GM19455 (cell line): ENCODE results near the gene EME2.
"Not testable (repeated sequence)": the region's sequence is repeated elsewhere in the genome, so short reads cannot be mapped to it uniquely, and the experiment has no call there.

ENCODE experiments used
- ATAC-seq: cut with Tn5 transposase; IDR thresholded peaks from one replicate; pipeline ENCODE4 v1.9.1; 2021; ENCODE audit not compliant: unreplicated experiment

EME2 gene

GRCh38 chr16:1772362-1772907 is at the start of gene EME2:
Gene EME2, plus strand, starts transcription at chr16:1772810. Its CDS starts 418 bp downstream, at chr16:1773228.
- ATAC-seq: no peak

GRCh38 chr16:1723450-1724147 is 49.0 kb upstream of the EME2 start:
- no peak for ATAC-seq

DNA sequence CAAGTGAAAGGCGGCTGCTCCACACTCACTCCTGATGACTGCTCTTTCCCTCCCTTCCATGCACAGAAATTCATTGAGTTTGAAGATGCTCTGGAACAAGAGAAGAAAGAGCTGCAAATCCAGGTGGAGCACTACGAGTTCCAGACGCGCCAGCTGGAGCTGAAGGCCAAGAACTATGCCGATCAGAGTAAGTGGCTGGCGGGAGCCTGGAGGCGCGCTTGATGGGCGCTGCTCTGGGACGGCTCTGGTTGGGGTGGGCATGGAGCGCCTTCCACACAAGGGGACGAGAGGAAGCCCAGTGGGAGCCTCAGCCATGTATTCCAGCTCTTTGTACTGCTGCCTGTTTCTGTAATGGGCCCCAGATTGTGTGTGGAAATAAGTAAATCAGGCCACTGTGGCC is 48.1 kb upstream of the EME2 start:
- ATAC-seq: no peak

DNA sequence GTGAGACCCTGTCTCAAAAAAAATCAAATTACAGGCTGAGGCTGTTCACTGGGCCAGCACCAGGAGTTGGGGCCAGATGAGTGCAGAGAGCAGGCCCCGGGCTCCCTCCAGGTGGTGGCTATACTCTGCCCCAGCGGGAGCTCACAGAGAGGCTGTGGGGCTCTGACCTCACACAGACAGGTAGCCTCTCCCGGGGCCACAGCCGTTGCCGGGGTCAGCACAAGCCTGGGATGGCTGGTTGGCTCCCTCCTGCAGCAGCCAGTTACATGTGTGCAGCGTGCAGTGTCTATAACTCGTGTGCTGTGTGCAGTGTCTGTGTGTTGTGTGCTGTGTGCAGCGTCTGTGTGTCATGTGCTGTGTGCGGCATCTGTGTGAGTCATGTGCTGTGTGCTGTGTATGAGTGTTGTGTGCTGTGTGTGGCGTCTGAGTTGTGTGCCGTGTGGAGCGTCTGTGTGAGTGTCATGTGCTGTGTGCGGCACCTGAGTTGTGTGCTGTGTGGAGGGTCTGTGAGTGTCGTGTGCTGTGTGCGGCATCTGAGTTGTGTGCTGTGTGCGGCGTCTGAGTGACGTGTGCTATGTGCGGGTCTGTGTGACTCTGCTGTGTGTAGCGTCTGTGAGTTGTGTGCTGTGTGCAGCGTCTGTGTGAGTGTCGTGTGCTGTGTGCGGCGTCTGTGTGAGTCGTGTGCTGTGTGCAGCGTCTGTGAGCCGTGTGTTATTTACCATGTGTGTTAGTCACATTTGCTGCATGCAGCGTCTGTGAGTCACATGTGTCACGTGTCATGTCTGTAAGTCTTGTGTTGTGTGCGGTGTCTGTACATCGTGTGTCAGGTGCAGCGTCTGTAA is 45.7 kb upstream of the EME2 start:
- ATAC-seq: no peak

DNA sequence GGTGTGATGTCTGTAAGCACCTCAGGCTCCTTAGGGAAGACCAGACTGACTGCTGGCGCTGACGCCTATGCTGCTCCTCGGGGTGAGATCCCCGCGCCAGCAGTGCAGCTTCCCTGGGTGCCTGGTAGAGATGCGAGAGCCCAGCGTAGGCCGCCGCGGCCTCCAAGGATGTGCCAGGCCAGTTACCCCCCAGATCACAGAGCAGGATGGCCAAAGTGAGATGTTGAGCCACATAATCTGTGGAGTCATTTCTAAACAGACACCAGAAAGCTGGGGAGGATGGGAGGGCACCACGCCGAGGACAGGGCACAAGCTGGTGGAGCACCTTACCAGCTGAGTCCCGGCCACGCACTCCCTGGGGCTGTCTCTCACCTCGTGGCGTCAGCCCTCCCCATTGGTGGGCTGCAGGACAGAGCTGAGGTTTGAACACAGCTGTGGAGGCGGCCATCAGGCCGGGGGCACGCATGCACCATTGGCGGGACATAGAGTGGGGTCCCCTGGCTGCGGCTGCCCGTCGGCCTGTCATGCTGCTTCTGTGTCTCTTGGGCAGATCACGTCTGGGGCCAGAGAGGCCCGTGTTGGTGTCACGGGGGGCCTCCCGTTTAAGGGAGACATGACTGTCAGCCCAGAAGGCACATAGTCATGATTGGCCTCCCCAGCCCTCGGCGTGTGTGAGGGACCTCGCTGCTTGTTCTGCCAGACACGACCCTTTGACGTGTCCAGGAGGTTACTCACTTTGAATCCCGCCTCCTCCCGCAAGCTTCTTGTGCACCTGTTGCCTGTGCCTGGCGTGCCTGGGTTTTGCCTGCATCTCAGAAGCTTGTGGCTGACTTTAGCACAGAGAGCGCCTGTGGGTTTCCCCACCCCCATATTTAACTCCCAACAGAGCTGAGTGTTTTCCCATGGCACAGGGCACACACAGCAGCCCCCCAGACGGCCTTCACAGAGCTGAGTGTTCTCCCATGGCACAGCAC is 44.7 kb upstream of the EME2 start:
- ATAC-seq: no peak

DNA sequence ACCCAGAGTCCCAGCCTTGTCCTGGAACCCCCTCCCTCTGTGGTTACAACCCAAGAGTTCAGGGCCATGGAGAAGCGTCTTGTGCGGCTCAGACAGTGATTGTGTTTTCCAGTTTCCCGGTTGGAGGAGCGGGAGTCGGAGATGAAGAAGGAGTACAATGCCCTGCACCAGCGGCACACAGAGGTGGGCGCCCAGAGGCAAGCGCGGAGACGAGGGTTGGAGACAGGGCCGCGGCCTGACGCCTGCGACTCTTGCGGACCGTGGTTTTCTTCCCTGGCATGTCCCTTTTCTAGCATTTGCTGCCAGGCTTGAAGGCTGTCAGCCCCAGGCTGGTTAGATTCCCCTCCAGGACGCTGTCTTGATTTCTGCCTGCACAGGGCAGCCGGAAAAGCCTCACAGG is 43.6 kb upstream of the EME2 start:
- no peak for ATAC-seq

DNA sequence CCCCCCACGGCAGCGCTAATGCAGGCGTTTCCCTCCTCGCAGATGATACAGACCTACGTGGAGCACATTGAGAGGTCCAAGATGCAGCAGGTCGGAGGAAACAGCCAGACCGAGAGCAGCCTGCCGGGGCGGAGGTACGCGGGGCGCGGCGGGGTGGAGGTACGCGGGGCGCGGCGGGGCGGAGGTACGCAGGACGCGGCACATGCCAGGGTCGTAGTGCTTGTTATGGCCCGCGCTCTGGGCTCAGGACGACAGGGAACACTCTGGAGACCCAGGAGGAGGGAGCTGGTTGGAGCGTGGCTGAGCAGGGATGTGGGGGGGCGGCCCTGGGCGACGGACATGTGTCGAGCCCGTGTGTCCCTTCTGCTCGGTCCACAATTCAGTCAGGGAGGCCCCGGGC is 43.2 kb upstream of the EME2 start:
- ATAC-seq: no peak

DNA sequence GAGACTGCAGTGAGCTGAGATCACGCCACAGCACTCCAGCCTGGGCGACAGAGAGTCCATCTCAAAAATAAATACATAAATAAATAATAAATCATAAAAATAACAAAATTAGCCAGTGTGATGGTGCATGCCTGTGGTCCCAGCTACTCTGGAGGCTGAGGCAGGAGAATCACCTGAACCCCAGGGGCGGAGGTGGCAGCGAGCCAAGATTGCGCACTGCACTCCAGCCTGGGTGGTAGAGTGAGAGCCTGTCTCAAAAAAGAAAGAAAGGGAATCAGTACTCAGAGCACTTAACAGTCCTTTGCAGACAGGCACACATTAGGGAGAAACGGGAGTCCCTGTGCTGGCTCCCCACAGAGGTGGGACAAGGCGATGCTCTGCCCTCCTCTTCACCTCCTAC is 41.5 kb upstream of the EME2 start:
- ATAC-seq: no peak

- no peak for ATAC-seq
Observed at GRCh38 chr16:1731603-1732002, 41.0 kb upstream of the EME2 start.

DNA sequence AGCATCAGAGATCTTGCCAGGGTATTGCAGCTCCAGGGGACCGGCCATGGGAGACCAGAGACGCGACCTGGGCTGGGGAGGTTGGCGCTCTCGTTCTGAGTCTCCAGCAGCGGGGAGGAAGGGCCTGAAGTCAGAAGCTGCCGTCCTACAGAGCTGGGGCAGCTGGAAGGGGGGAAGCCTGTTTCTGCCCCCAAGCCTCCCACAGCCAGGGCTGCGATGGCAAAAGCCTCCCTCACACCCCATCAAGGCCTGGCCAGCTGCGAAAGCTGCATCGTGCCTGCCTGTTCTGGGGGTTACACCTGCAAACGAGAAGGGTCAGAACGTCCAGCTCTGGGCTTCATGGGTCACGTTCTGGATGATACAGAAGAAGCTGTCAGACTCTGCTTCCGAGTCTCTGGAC is 40.5 kb upstream of the EME2 start:
- no peak for ATAC-seq

DNA sequence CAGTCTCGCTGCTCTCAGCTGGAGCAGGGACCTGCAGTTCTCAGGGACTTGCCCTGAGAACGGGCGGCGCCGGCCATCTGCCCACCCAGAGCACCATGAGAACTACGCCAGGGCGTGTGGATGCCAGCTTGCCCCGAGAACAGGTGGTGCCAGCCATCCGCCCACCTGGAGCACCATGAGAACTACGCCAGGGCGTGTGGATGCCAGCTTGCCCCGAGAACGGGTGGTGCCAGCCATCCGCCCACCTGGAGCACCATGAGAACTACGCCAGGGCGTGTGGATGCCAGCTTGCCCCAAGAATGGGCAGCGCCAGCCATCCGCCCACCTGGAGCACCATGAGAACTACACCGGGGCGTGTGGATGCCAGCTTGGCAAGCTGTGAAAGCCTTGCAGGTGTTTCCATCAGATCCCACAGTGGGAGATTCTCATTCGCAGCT is 40.0 kb upstream of the EME2 start:
- ATAC-seq: not testable (repeated sequence)

- ATAC-seq: no peak
Observed at GRCh38 chr16:1734123-1734522, 38.5 kb upstream of the EME2 start.

DNA sequence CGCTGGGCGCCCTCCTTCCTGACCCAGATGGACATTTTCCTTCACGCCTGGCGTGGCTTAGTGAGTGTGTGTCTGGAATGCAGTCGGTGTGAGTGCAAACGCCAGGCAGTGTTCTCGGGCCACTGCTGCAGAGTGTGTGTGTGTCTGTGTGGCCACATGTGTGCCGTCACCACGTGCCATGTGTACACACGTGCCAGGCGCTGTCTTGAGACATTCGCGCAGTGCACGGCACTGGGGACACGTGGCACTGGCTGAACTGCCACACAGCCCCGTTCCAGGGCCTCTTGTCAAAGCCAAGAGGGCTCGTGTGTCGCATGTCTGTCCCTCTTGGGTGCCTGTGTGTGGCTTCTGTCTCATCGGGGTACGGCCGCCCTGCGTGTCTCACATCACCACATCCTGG is 37.8 kb upstream of the EME2 start:
- ATAC-seq: no peak

DNA sequence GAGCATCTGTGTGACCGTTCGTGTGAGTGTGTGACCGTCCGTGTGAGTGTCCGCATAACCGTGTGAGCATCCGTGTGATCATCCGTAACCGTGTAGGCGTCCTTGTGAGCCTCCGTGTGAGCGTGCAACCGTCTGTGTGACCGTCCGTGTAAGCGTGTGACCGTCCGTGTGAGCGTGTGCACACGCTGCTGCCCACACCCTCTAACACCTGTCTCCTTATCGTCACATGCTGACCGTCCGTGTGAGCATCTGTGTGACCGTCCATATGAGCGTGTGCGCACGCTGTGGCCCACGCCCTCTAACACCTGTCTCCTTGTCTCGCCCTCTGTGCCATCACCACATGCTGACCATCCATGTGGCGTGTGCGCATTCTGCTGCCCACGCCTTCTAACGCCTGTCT is 32.4 kb upstream of the EME2 start:
- no peak for ATAC-seq

DNA sequence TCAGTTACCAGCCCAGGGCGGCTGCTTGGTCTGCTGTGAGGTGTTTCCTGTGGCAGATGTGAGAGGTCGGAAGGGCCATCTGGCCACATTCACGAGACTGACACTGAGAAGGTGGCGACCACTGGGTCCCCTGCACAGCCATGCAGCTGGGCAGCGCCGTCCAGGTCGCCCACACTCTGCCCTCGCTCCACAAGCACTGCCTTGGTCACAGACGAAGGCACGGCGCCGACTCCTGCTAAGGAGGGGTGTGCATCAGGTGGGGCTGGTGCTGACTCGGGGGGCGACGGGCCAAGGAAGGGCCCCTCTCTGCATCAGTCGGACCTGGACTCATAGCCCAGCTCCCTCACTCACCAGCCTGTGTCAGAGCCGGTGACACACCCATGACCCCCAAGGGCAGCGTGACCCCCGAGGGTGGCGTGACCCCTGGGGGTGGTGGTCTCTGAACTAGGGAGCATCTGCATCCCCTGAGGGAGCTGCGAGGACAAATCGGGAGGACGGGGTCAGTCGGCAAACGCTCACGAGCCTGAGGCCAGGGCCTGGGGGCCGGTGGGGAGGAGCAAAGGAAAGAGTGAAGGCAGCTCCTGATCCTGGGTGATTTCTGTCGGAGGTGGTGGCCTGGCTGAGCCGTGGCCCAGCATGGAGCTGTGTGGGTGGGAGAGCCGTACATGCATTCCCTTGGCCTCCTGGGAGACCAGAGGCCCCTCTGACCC is 31.7 kb upstream of the EME2 start:
- no peak for ATAC-seq

GRCh38 chr16:1741553-1742165 is 31.0 kb upstream of the EME2 start:
- ATAC-seq: no peak

DNA sequence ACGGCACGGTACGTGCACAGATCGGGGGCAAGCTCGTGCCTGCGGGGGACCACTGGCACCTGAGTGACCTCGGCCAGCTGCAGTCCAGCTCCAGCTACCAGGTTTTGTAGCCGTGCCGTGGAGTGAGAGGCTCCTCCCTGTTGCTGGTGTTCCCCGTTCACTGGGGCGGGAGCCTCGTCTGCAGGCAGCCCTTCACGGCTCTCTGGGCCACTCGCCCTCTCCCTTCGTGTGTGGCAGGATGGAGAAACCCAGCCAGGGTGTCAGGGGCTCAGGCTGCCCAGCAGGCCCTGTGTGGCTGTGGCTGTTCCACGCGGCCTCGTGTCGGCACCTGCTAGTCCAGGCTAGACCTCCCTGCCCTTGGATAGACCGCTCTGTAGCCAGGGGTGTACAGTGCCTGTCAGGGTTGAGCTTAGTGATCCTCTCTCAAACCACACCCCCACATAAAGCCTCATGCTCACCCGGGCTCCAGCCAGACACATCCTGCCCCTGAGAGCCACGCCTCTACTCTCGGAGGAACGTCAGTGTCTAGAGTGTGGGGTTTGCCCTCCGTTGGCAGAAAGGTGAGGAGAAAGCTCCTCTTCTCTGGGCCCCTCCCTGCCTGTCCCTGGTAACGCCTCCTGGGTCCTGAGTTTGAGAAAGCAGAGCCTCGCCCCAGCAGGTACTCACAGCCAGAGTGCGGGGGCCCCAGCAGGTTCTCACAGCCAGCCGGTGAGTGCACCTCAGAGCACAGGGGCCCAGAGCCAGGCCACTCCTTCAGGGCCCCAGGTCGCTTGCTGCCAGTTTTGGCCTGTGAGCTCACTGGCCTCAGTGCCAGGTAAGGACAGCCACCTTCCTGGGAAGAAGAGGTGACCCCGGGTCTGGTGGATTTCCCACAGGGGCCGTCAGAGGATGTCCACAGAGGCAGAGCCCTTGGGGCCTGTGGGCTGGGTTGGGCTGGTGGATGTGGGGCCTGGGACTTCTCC is 29.0 kb upstream of the EME2 start:
- ATAC-seq: no peak

- ATAC-seq: no peak
Observed at GRCh38 chr16:1744338-1744840, 28.2 kb upstream of the EME2 start.
